ENCODE measurements around the gene LGALS7B.
"Not testable (repeated sequence)": the region's sequence is repeated elsewhere in the genome, so short reads cannot be mapped to it uniquely, and the experiment has no call there.

Gene LGALS7B

GRCh38 chr19:38797781-38798180, 8.8 kb downstream of the LGALS7B start:
- not testable (repeated sequence) for DNase-seq

DNA sequence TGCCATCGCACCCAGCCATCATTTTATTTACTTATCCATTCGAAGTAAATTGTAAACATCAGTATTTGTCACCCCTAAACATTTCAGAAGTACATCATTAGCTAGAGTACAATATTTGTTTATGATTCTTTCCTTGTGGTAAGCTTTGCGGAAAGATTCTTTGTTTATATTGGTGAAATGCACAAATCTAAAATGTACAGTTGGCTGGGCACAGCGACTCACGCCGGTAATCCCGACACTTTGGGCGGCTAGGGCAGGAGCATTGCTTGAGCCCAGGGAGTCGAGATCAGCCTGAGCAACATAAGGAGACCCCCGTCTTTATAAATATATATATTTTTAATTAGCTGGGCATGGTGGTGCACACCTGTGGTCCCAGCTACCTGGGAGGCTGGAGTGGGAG, 10.1 kb downstream of the LGALS7B start:
- DNase-seq = no peak

- DNase-seq = no peak
Observed at GRCh38 chr19:38800577-38801347, 11.8 kb downstream of the LGALS7B start.

GRCh38 chr19:38801359-38802095, 12.5 kb downstream of the LGALS7B start:
- DNase-seq = no peak

DNA sequence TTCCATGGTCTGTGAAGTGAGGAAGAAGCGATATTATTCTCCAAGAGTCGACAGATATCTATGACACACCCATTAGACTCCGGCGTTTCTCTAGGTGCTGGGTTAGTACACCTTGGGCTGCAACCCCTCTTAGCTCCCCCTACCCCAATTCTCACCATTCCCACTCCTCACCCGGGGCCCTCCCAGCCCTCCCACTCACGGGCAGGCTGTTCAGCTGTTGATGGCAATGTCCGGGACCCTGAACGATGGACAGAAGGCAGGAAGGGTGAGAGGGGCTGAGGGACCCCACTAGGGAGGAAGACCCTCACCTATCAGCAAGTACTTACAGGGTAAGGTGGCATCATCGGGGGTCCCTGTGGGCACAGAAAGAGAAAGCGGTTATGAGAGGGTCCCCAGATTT, 14.5 kb downstream of the LGALS7B start:
- DNase-seq = no peak

DNA sequence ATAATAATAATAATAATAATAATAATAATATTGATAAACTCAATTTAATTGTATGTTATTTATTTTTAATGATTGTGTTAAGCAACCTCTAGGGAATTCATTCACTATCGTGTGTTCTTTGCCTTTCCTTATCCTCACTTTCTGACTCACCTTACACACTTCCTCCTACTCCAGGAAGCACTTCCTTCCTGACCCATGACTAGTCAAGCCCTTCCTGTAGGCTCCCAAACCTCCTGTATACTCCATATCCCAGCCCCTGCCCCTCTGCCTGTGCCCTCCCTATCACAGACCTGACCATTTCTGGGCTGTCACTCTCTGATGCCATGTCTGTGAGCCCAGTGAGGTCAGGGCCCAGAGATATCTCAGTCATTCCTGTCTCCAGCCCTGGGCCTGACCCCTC, 16.2 kb downstream of the LGALS7B start:
- DNase-seq = no peak

GRCh38 chr19:38806371-38806770, 17.4 kb downstream of the LGALS7B start:
- no peak for DNase-seq

GRCh38 chr19:38807374-38808098, 18.5 kb downstream of the LGALS7B start:
- DNase-seq = not testable (repeated sequence)

DNA sequence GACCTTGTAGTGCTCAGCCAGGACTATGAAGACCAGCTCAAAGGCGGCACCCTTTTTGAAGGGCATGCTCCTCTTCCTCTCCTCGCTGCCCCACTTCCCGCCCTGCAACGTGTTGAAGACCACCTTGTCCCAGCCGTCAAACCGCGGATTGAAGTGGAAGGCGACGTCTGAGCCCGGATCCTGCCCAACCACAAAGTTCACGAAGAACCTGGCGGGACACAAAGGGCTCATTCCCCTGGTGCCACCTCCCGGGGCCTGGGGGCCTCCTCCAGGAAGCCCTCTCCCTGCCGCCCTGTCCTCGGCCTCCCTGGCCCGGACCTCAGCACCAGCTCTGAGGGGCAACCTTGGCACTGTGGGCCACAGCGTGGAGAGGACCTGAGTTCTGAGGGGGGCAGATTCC, 19.7 kb downstream of the LGALS7B start:
- no peak for DNase-seq

- no peak for DNase-seq
Observed at GRCh38 chr19:38809592-38810252, 20.7 kb downstream of the LGALS7B start.

GRCh38 chr19:38812009-38812840, 23.2 kb downstream of the LGALS7B start:
- DNase-seq = no peak

- DNase-seq = no peak
Observed at GRCh38 chr19:38812841-38813320, 23.9 kb downstream of the LGALS7B start, which contains the start of gene LGALS4. Gene LGALS4, minus strand, starts transcription at chr19:38812945. Its CDS starts 59 bp downstream, at chr19:38812886.

DNA sequence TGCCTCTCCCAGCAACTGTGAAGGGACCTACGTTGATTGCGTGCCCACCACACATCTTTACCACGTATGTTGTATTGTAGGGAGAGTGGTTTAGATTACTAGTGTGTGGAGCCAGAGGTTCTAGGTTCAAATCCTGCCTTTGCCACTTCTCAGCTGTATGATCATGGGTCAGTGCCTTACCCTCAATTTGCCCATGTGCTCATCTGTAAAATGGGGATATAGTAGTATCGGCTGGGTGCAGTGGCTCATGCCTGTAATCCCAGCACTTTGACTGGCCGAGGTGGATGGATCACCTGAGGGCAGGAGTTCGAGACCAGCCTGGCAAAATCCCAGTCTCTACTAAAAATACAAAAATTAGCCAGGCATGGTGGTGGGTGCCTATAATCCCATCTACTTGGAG, 24.3 kb downstream of the LGALS7B start:
- DNase-seq = no peak

DNA sequence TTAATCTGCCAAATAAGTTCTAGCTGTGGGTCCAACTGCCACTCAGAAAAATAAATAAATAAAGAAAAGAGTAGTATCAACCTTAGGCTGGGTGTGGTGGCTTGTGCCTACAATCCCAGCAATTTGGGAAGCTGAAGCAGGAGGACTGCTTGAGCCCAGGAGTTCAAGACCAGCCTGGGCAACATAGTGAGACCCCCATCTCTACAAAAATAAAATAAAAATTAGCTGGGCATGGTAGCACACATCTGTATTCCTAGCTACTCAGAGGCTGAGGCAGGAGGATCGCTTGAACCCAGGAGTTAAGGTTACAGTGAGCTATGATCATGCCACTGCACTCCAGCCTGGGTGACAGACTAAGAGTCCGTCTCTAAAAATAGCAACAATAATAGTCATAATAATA, 24.9 kb downstream of the LGALS7B start:
- DNase-seq = not testable (repeated sequence)

DNA sequence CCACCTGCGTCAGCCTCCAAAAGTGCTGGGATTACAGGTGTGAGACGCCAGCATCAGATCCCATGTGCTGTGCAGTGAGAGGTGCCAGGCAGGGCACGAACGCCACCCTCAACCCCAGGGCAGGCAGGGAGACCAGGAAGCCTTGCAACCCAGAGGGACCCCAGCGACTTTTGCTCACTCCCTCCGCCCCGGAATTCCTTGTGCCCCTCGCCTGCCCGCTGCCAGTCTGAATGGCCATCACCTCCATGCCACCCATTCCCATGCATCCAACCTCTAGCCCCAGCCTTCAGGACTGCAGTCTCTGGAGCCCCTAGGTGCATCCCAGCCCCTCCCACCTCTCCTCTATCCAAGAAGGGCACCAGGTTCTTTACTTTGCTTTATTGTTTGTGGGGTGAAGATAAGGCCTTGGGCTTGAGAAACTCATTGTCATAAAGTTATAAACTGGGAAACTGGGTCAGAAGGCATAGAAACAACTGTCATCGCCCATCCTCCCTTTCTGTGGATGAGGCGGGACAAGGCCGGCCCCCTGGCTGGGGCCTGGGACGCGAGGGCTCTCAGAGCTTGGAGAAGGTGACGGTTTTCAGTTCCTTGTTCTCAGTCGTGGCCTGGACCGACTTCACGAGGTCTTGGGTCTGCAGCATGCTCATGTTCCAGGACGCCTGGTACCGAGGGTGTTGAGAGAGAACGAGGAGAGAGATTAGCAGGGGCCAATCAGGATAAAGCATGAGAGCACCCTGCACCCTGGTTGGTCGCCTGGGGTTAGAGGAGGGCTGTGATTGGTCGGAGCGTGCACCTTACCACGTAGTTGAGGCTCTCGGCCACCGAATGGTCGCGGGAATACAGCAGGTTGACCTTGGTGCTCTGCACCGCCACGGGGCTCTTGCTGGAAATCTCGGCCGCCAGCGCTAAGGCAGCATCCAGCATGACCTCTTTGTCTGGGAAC, 26.3 kb downstream of the LGALS7B start:
- no peak for DNase-seq

DNA sequence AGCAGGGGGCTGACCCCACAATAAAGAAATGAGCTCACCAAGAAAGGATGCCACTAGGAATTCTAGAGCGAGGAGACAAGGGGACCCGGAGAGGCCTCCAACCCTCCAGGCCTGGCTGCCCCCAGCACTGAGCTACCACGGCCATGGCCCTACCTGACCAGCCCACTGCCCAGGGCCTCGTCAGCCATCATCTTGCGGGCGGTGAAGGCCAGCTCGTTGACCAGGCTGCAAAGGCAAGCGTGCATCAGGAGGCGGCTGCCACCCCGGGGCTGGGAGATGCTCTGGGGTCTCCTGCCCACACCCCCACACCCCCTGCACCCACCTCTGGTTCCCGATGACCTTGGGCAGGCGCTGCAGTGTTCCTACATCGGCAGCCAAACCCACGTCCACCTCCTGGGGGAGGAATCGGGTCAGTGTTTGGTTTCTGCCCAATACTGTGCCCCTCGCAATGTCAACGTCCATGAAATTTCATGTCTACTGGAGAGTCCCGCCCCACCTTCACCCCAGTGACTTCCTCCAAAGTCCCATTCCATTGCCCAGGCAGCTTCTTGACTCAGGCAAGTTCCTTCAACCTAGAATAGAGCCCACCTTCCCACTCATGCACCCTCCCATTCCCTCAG, 27.2 kb downstream of the LGALS7B start:
- no peak for DNase-seq

DNA sequence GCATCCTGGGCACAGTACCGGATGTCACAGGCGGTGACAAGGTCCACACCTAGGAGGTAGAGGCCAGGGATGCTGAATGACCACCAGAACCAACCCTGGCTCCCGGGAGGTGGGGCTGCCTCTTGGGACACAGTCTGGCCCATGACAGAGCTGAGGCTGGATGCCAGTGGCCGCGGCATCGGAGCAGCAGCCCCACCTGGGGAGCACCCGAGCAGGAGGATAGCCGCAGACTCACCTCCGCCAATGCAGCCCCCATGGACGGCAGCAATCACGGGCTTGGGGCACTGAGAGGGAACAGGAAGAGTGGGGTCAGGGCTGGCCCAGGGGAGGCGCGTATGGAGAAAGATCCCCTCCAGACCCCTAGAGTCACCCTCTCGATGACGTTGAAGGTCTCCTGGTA, 28.1 kb downstream of the LGALS7B start:
- DNase-seq = no peak

GRCh38 chr19:38819231-38819920, 30.4 kb downstream of the LGALS7B start:
- no peak for DNase-seq

DNA sequence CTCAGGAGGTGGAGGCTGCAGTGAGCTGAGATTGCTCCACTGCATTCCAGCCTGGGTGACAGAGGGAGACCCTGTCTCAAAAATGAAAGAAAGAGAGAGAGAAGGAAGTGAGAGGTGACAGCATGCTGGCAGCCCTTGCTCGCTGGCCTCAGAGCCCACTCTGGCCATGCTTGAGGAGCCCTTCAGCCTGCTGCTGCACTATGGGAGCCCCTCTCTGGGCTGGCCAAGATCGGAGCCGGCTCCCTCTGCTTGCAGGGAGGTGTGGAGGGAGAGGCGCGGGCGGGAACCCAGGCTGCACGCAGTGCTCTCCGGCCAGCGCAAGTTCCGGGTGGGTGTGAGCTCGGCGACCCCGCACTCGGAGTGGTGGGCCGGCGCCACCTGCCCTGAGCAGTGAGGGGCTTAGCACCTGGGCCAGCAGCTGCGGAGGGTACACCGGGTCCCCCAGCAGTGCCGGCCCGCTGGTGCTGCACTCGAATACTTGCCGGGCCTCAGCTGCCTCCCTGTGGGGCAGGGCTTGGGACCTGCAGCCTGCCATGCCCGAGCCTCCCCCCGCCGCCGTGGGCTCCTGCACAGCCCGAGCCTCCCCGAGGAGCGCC, 32.3 kb downstream of the LGALS7B start:
- DNase-seq = not testable (repeated sequence)

All from NCI-H2107 (cell line).